K562 (cell line): ENCODE results near the gene MPRIP. TPM values are rescaled to one million over a fixed set of nuclear protein-coding genes. Genes with fewer than 3 reads are reported as not detected.
A peak's percentile ranks its signal among the peaks of the same experiment; 100 is the strongest.

Experiments used
- ATAC-seq: fragments of 200-7000 bp; cut with Tn5 transposase; 3 replicates; pipeline ENCODE4 v1.9.1; 2020; ENCODE audit warnings: moderate library complexity
- BruUV-seq: library from RNA; stranded (reverse); fragments of 400-500 nt; replicated peaks from 2 replicates; lab custom pipeline; 2021; lab: Mats Ljungman, UMichigan
- CTCF ChIA-PET: fragments of 300-600 bp; formaldehyde crosslinking; extraction: SDS; loops from one replicate; lab custom pipeline; 2021; ENCODE audit warnings: low intra/inter-chr PET ratio; lab: Yijun Ruan, JAX
- POLR2A ChIA-PET: fragments of 300-600, 350-650 bp; sonication (Branson Sonifier 250); formaldehyde crosslinking; extraction: SDS; loops from one replicate; lab custom pipeline; 2021; ENCODE audit warnings: antibody characterized with exemption, inconsistent platforms; lab: Yijun Ruan, JAX
- DNase-seq, 4 experiments: peaks; one replicate each; pipeline versions ENCODE4 v3.0.0 to v3.0.0-alpha.2; 2011 to 2018; ENCODE audit warnings: low spot score in 3 of 4, mixed read lengths in 3 of 4; ENCODE audit errors: extremely low read depth in 1 of 4
- FAIRE-seq: peaks from 2 replicates; lab custom pipeline; 2011; peaks lifted over from hg19 to GRCh38; lab: Jason Lieb, UNC
- H2AFZ ChIP-seq: 2 replicates; pipeline ENCODE4 v1.6.0; 2011; ENCODE audit warnings: low read depth, low read length, control low read depth, inconsistent platforms
- H3K27ac ChIP-seq: fragments of 200-600 bp; 3 replicates; pipeline ENCODE4 v1.8.0; 2011; ENCODE audit warnings: low read depth, mild to moderate bottlenecking, control low read depth, inconsistent platforms, low read length, moderate library complexity, mixed read lengths; ENCODE audit errors: extremely low read depth
- H3K27me3 ChIP-seq, 2 experiments: fragments of 300-600 bp in 1 of 2; 2 replicates in 1 of 2; 3 replicates in 1 of 2; pipeline versions ENCODE4 v1.6.0 to v1.8.0; 2011; ENCODE audit warnings: inconsistent platforms in 2 of 2, low read length in 2 of 2, mild to moderate bottlenecking in 1 of 2, mixed read lengths in 1 of 2, moderate library complexity in 1 of 2; ENCODE audit not compliant: control insufficient read depth in 2 of 2, insufficient read depth in 2 of 2
- H3K36me3 ChIP-seq: fragments of 300-600 bp; 3 replicates; pipeline ENCODE4 v1.8.0; 2011; ENCODE audit warnings: mild to moderate bottlenecking, low read length, inconsistent platforms; ENCODE audit not compliant: control insufficient read depth, insufficient read depth
- H3K4me1 ChIP-seq, 2 experiments: fragments of 200-600 bp in 1 of 2; replicated peaks in 1 of 2; 2 replicates in 1 of 2; 3 replicates in 1 of 2; pipeline versions ENCODE4 v1.5.1 to v1.8.0; 2011; ENCODE audit warnings: inconsistent platforms in 2 of 2, low read length in 2 of 2, mild to moderate bottlenecking in 1 of 2, mixed read lengths in 1 of 2, moderate library complexity in 1 of 2; ENCODE audit not compliant: control insufficient read depth in 2 of 2, insufficient read depth in 2 of 2
- H3K4me2 ChIP-seq: 2 replicates; pipeline ENCODE4 v1.6.1; 2011; ENCODE audit warnings: low read length, control low read depth, inconsistent platforms, mixed read lengths; ENCODE audit not compliant: insufficient read depth
- H3K4me3 ChIP-seq: fragments of 200-600 bp; sonication (generic), shearing (Covaris generic); 2 replicates; pipeline ENCODE4 v1.5.1; 2016; ENCODE audit warnings: control low read depth, inconsistent platforms
- H3K79me2 ChIP-seq: fragments of 200-600 bp; 3 replicates; pipeline ENCODE4 v1.8.0; 2011; ENCODE audit warnings: low read length, inconsistent platforms; ENCODE audit not compliant: control insufficient read depth, insufficient read depth
- H3K9ac ChIP-seq, 2 experiments: 2 replicates each; pipeline versions ENCODE4 v1.6.0 to v1.6.1; 2011; ENCODE audit warnings: low read depth in 2 of 2, low read length in 2 of 2, control low read depth in 1 of 2, inconsistent platforms in 1 of 2, mild to moderate bottlenecking in 1 of 2, mixed read lengths in 1 of 2; ENCODE audit not compliant: insufficient read depth in 1 of 2
- H3K9me1 ChIP-seq: one replicate; pipeline ENCODE4 v1.6.0; 2011; ENCODE audit warnings: inconsistent platforms, mild to moderate bottlenecking, low read length, moderate library complexity; ENCODE audit not compliant: control insufficient read depth, insufficient read depth
- H3K9me3 ChIP-seq: replicated peaks from 2 replicates; pipeline ENCODE4 v1.5.1; 2011; ENCODE audit warnings: low read depth, low read length, inconsistent platforms; ENCODE audit not compliant: control insufficient read depth, insufficient read depth
- H4K20me1 ChIP-seq: replicated peaks from 2 replicates; pipeline ENCODE4 v1.6.1; 2011; ENCODE audit warnings: low read length, inconsistent platforms, mixed read lengths; ENCODE audit not compliant: control insufficient read depth, insufficient read depth
- AFF4 ChIP-seq: sonication (generic); formaldehyde crosslinking; IDR thresholded peaks from 2 replicates; pipeline ENCODE4 v1.8.0; 2023; ENCODE audit warnings: mild to moderate bottlenecking, missing genetic modification reagents
- BMI1 ChIP-seq: fragments of 150-350 bp; IDR thresholded peaks from 2 replicates; pipeline ENCODE4 v1.6.1; 2014; ENCODE audit warnings: low read length
- CTBP1 ChIP-seq: fragments of 450-650 bp; IDR thresholded peaks from 2 replicates; pipeline ENCODE4 v1.6.1; 2016; ENCODE audit warnings: borderline replicate concordance
- EHMT2 ChIP-seq: fragments of 450-650 bp; IDR thresholded peaks from 2 replicates; pipeline ENCODE4 v1.6.1; 2018; ENCODE audit warnings: antibody characterized with exemption
- EP300 ChIP-seq: IDR thresholded peaks from 2 replicates; pipeline ENCODE4 v1.6.1; 2012; ENCODE audit warnings: low read length, improper control_type of control experiment
- FOXP1 ChIP-seq: sonication (generic); formaldehyde crosslinking; IDR thresholded peaks from 2 replicates; pipeline ENCODE4 v1.8.0; 2022; ENCODE audit warnings: mild to moderate bottlenecking, missing genetic modification reagents
- GABPA ChIP-seq: fragments of 200-800 bp; sonication (Bioruptor generic); conservative IDR thresholded peaks from 2 replicates; pipeline ENCODE4 v1.6.1; 2016; ENCODE audit warnings: low read depth, missing genetic modification characterization, missing compliant biosample characterization
- LEF1 ChIP-seq: fragments of 450-650 bp; IDR thresholded peaks from 2 replicates; pipeline ENCODE4 v1.6.1; 2016; ENCODE audit warnings: mild to moderate bottlenecking
- NCOR1 ChIP-seq: fragments of 450-650 bp; IDR thresholded peaks from 2 replicates; pipeline ENCODE4 v1.6.1; 2016; ENCODE audit warnings: mild to moderate bottlenecking, moderate library complexity
- POLR2B ChIP-seq: fragments of 450-650 bp; IDR thresholded peaks from 2 replicates; pipeline ENCODE4 v1.6.1; 2018; ENCODE audit warnings: low read depth; ENCODE audit not compliant: partially characterized antibody
- SPI1 ChIP-seq: IDR thresholded peaks from 2 replicates; pipeline ENCODE4 v1.6.1; 2011; ENCODE audit warnings: low read depth, low read length, control low read depth, borderline replicate concordance
- TEAD4 ChIP-seq, 2 experiments: sonication (generic) in 1 of 2; formaldehyde crosslinking in 1 of 2; IDR thresholded peaks; 2 replicates each; pipeline versions ENCODE4 v1.6.1 to v1.8.0; 2012 to 2022; ENCODE audit warnings: borderline replicate concordance in 1 of 2, inconsistent platforms in 1 of 2, low read length in 1 of 2, mild to moderate bottlenecking in 1 of 2, missing genetic modification reagents in 1 of 2
- ZNF184 ChIP-seq: sonication (generic); formaldehyde crosslinking; IDR thresholded peaks from 2 replicates; pipeline ENCODE4 v1.5.0; 2020; ENCODE audit warnings: missing genetic modification reagents
- ZNF232 ChIP-seq: sonication (generic); formaldehyde crosslinking; IDR thresholded peaks from 2 replicates; pipeline ENCODE4 v1.8.0; 2022; ENCODE audit warnings: mild to moderate bottlenecking, missing genetic modification reagents
- ZNF239 ChIP-seq: fragments of 250-450 bp; sonication (Bioruptor Pico); IDR thresholded peaks from 2 replicates; pipeline ENCODE4 v1.4.0; 2020; ENCODE audit warnings: mild to moderate bottlenecking
- ZNF311 ChIP-seq: fragments of 250-450 bp; sonication (Bioruptor Pico); IDR thresholded peaks from 2 replicates; pipeline ENCODE4 v1.4.0; 2020; ENCODE audit warnings: mild to moderate bottlenecking, moderate library complexity
- ZNF584 ChIP-seq: fragments of 200-800 bp; sonication (Bioruptor generic); IDR thresholded peaks from 2 replicates; pipeline ENCODE4 v1.6.1; 2016; ENCODE audit warnings: low read depth, mild to moderate bottlenecking, missing genetic modification characterization, missing compliant biosample characterization
- WGBS: fragments of 100-300 bp; shearing (Covaris generic); methylation state at CpG from one replicate; pipeline ENCODE4 v1.1.6; 2016; ENCODE audit warnings: low coverage, mixed read lengths; ENCODE audit not compliant: insufficient coverage; ENCODE audit errors: missing lambda C conversion rate; 5-methylcytosine and 5-hydroxymethylcytosine counted together
- in situ Hi-C: fragments of 300-500 bp; cut with MboI; formaldehyde crosslinking; loops from 4 replicates; pipeline ENCODE4 v1.15.0; 2018; ENCODE audit warnings: inconsistent platforms, mixed read lengths
- intact Hi-C: fragments of 100-400 bp; cut with micrococcal nuclease; formaldehyde crosslinking; loops from 2 replicates; pipeline ENCODE4 v1.14.2; 2022
- polyA plus RNA-seq, 8 experiments: library from polyadenylated mRNA; depleted of rRNA in 4 of 8; stranded (reverse) in 5 of 8; unstranded in 3 of 8; fragments of >200 nt; fragmentation: Nextera tagmentation in 2 of 8; fragmentation: Illumina TruSeq in 1 of 8; extraction: Ambion mirVana in 2 of 8; extraction: Trizol in 1 of 8; gene quantifications; 2 replicates each; pipeline versions ENCODE4 v1.2.1 to v1.2.3, GENCODE V29; 2011 to 2014; ENCODE audit warnings: inconsistent platforms in 1 of 8, missing spikeins in 1 of 8
- total RNA-seq, 7 experiments: library from RNA; depleted of rRNA in 6 of 7; stranded (reverse); fragments of >200 nt in 6 of 7; fragmentation: Illumina TruSeq in 2 of 7; extraction: Trizol in 2 of 7; gene quantifications; 2 replicates each; pipeline versions ENCODE4 v1.2.1 to v1.2.3, GENCODE V29; 2011 to 2021; ENCODE audit warnings: low replicate concordance in 1 of 7

MPRIP gene
- total and polyA plus RNA-seq, 9 of the 15 experiments (the other 6 are each of a cell fraction or from before 2014, with no cell fraction given): 10.0 to 72.6 (median 30.1) TPM

- TF ChIP-seq LEF1 (peak; percentile 76), EP300 (peak; percentile 54)
Measured at GRCh38 chr17:17043461-17044271, 1.4 kb downstream of the MPRIP start (continued).

GRCh38 chr17:17044846-17045561 is 2.7 kb downstream of the MPRIP start:
- no peaks in the 10 kb centered on the region for H3K27me3 ChIP-seq
- no peak overlapping the region for H3K4me2 ChIP-seq
- no peak overlapping the region for H3K4me3 ChIP-seq
- ATAC-seq: no peak
- H3K79me2 ChIP-seq: peaks cover 62% of the 10 kb centered on the region
- ChIA-PET CTCF (no interaction called here), POLR2A (interaction anchor here (0.5 to 1.1 kb wide), 5 partner anchors 10 to 43 kb away, joined by 3 to 6 read pairs (median 3); no protein-coding TSS in a partner anchor)
- H3K9me3 ChIP-seq: no peaks in the 10 kb centered on the region
- H3K36me3 ChIP-seq: no peaks in the 10 kb centered on the region
- H3K27ac ChIP-seq: no peak overlapping the region
- intact Hi-C loops (no loop called here), in situ Hi-C loops (no loop called here)
- H3K9ac ChIP-seq: peak overlapping the region in 1 of 2 experiments; percentile 42; a peak in 1 of 4 replicates
- H3K4me1 ChIP-seq: peaks cover 29% of the 10 kb centered on the region in 2 experiments; a peak in 4 of 5 replicates
- no peaks in the 10 kb centered on the region for H3K9me1 ChIP-seq
- DNase-seq: peak in 1 of 4 experiments; percentile 31
- 9% methylated on average over 5 of the region's 6 CpGs for WGBS
- H2AFZ ChIP-seq: no peak overlapping the region
- FAIRE-seq: peak; percentile 72
- peaks cover 20% of the 10 kb centered on the region; the same call in 1 of the 2 replicates for H4K20me1 ChIP-seq
- BruUV-seq: no TSS peak
- TF ChIP-seq GABPA (tag) (peak; percentile 47), ZNF311 (CRISPR knock-in tag) (no peak), ZNF184 (CRISPR knock-in tag) (no peak), EHMT2 (no peak), CTBP1 (peak; percentile 34; the same call in 1 of the 2 replicates), FOXP1 (CRISPR knock-in tag) (no peak), SPI1 (peak; percentile 97), BMI1 (no peak), ZNF232 (CRISPR knock-in tag) (no peak), ZNF584 (CRISPR knock-in tag) (no peak), POLR2B (no peak), ZNF239 (CRISPR knock-in tag) (no peak), AFF4 (no peak), TEAD4 (IDR thresholded peaks at IDR 0.05; ENCODE audit: low read length) (no peak), TEAD4 (CRISPR knock-in tag; IDR thresholded peaks at IDR 0.05; ENCODE audit: borderline replicate concordance) (no peak), NCOR1 (no peak)
